SK-N-SH treated with all-trans-retinoic acid at 6 μM for 48 hours (cell line): ENCODE results near the gene TLNRD1.

ENCODE experiments used
- ARNTL ChIP-seq: fragments of 450-650 bp; formaldehyde crosslinking; IDR thresholded peaks from 2 replicates; pipeline ENCODE4 v1.5.0; 2020; ENCODE audit warnings: low read depth, mild to moderate bottlenecking, moderate library complexity, borderline replicate concordance
- CSDC2 ChIP-seq: fragments of 250-450 bp; sonication (Bioruptor Pico); IDR thresholded peaks from 2 replicates; pipeline ENCODE4 v1.5.0; 2020; ENCODE audit warnings: mild to moderate bottlenecking, moderate library complexity
- CSRNP3 ChIP-seq: fragments of 250-450 bp; sonication (Bioruptor Pico); IDR thresholded peaks from 2 replicates; pipeline ENCODE4 v1.5.1; 2021; ENCODE audit warnings: mild to moderate bottlenecking, moderate library complexity
- ESRRG ChIP-seq: fragments of 250-450 bp; sonication (Bioruptor Pico); IDR thresholded peaks from 2 replicates; pipeline ENCODE4 v1.6.1; 2021; ENCODE audit warnings: mild to moderate bottlenecking
- GLIS3 ChIP-seq: fragments of 250-450 bp; sonication (Bioruptor Pico); IDR thresholded peaks from 2 replicates; pipeline ENCODE4 v1.5.0; 2020; ENCODE audit warnings: mild to moderate bottlenecking, moderate library complexity
- OSR1 ChIP-seq: fragments of 250-450 bp; sonication (Bioruptor Pico); IDR thresholded peaks from 2 replicates; pipeline ENCODE4 v1.8.0; 2022; ENCODE audit warnings: moderate library complexity, mild to moderate bottlenecking, inconsistent platforms
- PATZ1 ChIP-seq: fragments of 250-450 bp; sonication (Bioruptor Pico); IDR thresholded peaks from 2 replicates; pipeline ENCODE4 v1.8.0; 2020; ENCODE audit warnings: mild to moderate bottlenecking, moderate library complexity, borderline replicate concordance
- SNAI2 ChIP-seq: fragments of 250-450 bp; sonication (Bioruptor Pico); IDR thresholded peaks from 2 replicates; pipeline ENCODE4 v1.5.0; 2020; ENCODE audit warnings: mild to moderate bottlenecking, moderate library complexity
- ZFP3 ChIP-seq: fragments of 250-450 bp; sonication (Bioruptor Pico); IDR thresholded peaks from 2 replicates; pipeline ENCODE4 v1.5.0; 2020; ENCODE audit warnings: mild to moderate bottlenecking, moderate library complexity
- ZNF565 ChIP-seq: fragments of 450-650 bp; formaldehyde crosslinking; conservative IDR thresholded peaks from 2 replicates; pipeline ENCODE4 v1.5.0; 2020; ENCODE audit warnings: low read depth, mild to moderate bottlenecking, moderate library complexity
- ZNF70 ChIP-seq: fragments of 450-650 bp; formaldehyde crosslinking; IDR thresholded peaks from 2 replicates; pipeline ENCODE4 v1.5.0; 2020; ENCODE audit warnings: mild to moderate bottlenecking, moderate library complexity

GRCh38 chr15:81007428-81008064 lies 6.8 kb downstream of the TLNRD1 start:
- TF ChIP-seq ZNF70 (CRISPR knock-in tag) (no peak), PATZ1 (CRISPR knock-in tag) (no peak), GLIS3 (CRISPR knock-in tag) (no peak), SNAI2 (CRISPR knock-in tag) (no peak), CSRNP3 (CRISPR knock-in tag) (no peak), ZNF565 (CRISPR knock-in tag) (no peak), ZFP3 (CRISPR knock-in tag) (no peak), OSR1 (no peak), ESRRG (CRISPR knock-in tag) (no peak), CSDC2 (CRISPR knock-in tag) (no peak), ARNTL (CRISPR knock-in tag) (no peak)
